ENCODE measurements around the gene GRPEL1. TPM values are rescaled to one million over a fixed set of nuclear protein-coding genes. Genes with fewer than 3 reads are reported as not detected.

The GRPEL1 gene
- total and polyA plus RNA-seq, 2 experiments from 2014 or later = 28.3 to 56.5 TPM

- Histone ChIP-seq H3K79me2 (no peaks in the 10 kb centered on the region), H3K9me3 (ENCODE audit: low read depth) (no peaks in the 10 kb centered on the region), H3K36me3 (replicated peaks; ENCODE audit: insufficient read depth, low read depth) (no peaks in the 10 kb centered on the region), H4K20me1 (ENCODE audit: insufficient read depth, poor library complexity, severe bottlenecking) (no peaks in the 10 kb centered on the region), H3K4me2 (peak overlapping the region; percentile 91), H2AFZ (peak overlapping the region; percentile 67), H3K9me2 (replicated peaks; ENCODE audit: insufficient read depth) (no peaks in the 10 kb centered on the region), H3K27ac (no peak overlapping the region), H3K4me1 (ENCODE audit: insufficient read depth) (peaks cover 21% of the 10 kb centered on the region), H3K4me3 (no peak overlapping the region), H3K27me3 (no peaks in the 10 kb centered on the region)
- peak; percentile 80 for DNase-seq (ENCODE audit: low spot score)
- TF ChIP-seq EZH2phosphoT487 (IDR thresholded peaks at IDR 0.05; ENCODE audit: low read depth, severe bottlenecking, unreplicated experiment) = no peak
- TF ChIP-seq, protein P1, sequence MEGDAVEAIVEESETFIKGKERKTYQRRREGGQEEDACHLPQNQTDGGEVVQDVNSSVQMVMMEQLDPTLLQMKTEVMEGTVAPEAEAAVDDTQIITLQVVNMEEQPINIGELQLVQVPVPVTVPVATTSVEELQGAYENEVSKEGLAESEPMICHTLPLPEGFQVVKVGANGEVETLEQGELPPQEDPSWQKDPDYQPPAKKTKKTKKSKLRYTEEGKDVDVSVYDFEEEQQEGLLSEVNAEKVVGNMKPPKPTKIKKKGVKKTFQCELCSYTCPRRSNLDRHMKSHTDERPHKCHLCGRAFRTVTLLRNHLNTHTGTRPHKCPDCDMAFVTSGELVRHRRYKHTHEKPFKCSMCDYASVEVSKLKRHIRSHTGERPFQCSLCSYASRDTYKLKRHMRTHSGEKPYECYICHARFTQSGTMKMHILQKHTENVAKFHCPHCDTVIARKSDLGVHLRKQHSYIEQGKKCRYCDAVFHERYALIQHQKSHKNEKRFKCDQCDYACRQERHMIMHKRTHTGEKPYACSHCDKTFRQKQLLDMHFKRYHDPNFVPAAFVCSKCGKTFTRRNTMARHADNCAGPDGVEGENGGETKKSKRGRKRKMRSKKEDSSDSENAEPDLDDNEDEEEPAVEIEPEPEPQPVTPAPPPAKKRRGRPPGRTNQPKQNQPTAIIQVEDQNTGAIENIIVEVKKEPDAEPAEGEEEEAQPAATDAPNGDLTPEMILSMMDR (IDR thresholded peaks at IDR 0.05; ENCODE audit: poor library complexity) = peak; percentile 67
- 22% methylated on average over 21 of the region's 24 CpGs for WGBS (ENCODE audit: low lambda C conversion rate, missing lambda C conversion rate)
These were observed 34.0 kb upstream of the GRPEL1 start for GRCh38 chr4:7101692-7102515.

- no peak overlapping the region for H3K27ac ChIP-seq
- 88% methylated on average over 7 of the region's 7 CpGs for WGBS (ENCODE audit: low lambda C conversion rate, missing lambda C conversion rate)
- no peak for DNase-seq (ENCODE audit: low spot score)
- H3K9me2 ChIP-seq (replicated peaks; ENCODE audit: insufficient read depth) = no peaks in the 10 kb centered on the region
- H2AFZ ChIP-seq = no peak overlapping the region
- no peaks in the 10 kb centered on the region for H3K4me1 ChIP-seq (ENCODE audit: insufficient read depth)
- no peak for TF ChIP-seq EZH2 (IDR thresholded peaks at IDR 0.05; ENCODE audit: borderline replicate concordance)
- H3K79me2 ChIP-seq = no peaks in the 10 kb centered on the region
- H3K27me3 ChIP-seq = no peaks in the 10 kb centered on the region
- no peak overlapping the region for H3K4me2 ChIP-seq
- no peak overlapping the region for H3K4me3 ChIP-seq
- H3K9me3 ChIP-seq (ENCODE audit: low read depth) = no peaks in the 10 kb centered on the region
- H4K20me1 ChIP-seq (ENCODE audit: insufficient read depth, poor library complexity, severe bottlenecking) = no peaks in the 10 kb centered on the region
- H3K36me3 ChIP-seq (replicated peaks; ENCODE audit: insufficient read depth, low read depth) = no peaks in the 10 kb centered on the region
These were observed 28.4 kb upstream of the GRPEL1 start for GRCh38 chr4:7096236-7096635.

- no peaks in the 10 kb centered on the region for H3K36me3 ChIP-seq (replicated peaks; ENCODE audit: insufficient read depth, low read depth)
- no peak overlapping the region for H2AFZ ChIP-seq
- no peaks in the 10 kb centered on the region for H3K4me1 ChIP-seq (ENCODE audit: insufficient read depth)
- H3K27ac ChIP-seq = no peak overlapping the region
- no peak for DNase-seq (ENCODE audit: low spot score)
- H4K20me1 ChIP-seq (ENCODE audit: insufficient read depth, poor library complexity, severe bottlenecking) = no peaks in the 10 kb centered on the region
- WGBS (ENCODE audit: low lambda C conversion rate, missing lambda C conversion rate) = 89% methylated on average over 16 of the region's 16 CpGs
- no peak overlapping the region for H3K4me3 ChIP-seq
- no peaks in the 10 kb centered on the region for H3K79me2 ChIP-seq
- H3K4me2 ChIP-seq = no peak overlapping the region
- H3K27me3 ChIP-seq = no peaks in the 10 kb centered on the region
- TF ChIP-seq, protein P1 (IDR thresholded peaks at IDR 0.05; ENCODE audit: poor library complexity) = no peak
- TF ChIP-seq EZH2 (IDR thresholded peaks at IDR 0.05; ENCODE audit: borderline replicate concordance) = no peak
- no peak for TF ChIP-seq EZH2phosphoT487 (IDR thresholded peaks at IDR 0.05; ENCODE audit: low read depth, severe bottlenecking, unreplicated experiment)
- H3K9me2 ChIP-seq (replicated peaks; ENCODE audit: insufficient read depth) = no peaks in the 10 kb centered on the region
- H3K9me3 ChIP-seq (ENCODE audit: low read depth) = no peaks in the 10 kb centered on the region
These were observed 27.8 kb upstream of the GRPEL1 start for GRCh38 chr4:7095611-7096155.

- Histone ChIP-seq H3K9me2 (replicated peaks; ENCODE audit: insufficient read depth) (no peaks in the 10 kb centered on the region), H3K4me1 (ENCODE audit: insufficient read depth) (no peaks in the 10 kb centered on the region), H4K20me1 (ENCODE audit: insufficient read depth, poor library complexity, severe bottlenecking) (no peaks in the 10 kb centered on the region), H3K27ac (no peak overlapping the region), H2AFZ (no peak overlapping the region), H3K4me3 (no peak overlapping the region), H3K4me2 (no peak overlapping the region), H3K27me3 (no peaks in the 10 kb centered on the region), H3K9me3 (ENCODE audit: low read depth) (no peaks in the 10 kb centered on the region), H3K79me2 (no peaks in the 10 kb centered on the region), H3K36me3 (replicated peaks; ENCODE audit: insufficient read depth, low read depth) (no peaks in the 10 kb centered on the region)
- WGBS (ENCODE audit: low lambda C conversion rate, missing lambda C conversion rate) = 91% methylated on average over 10 of the region's 10 CpGs
- TF ChIP-seq EZH2 (IDR thresholded peaks at IDR 0.05; ENCODE audit: borderline replicate concordance) (no peak), EZH2phosphoT487 (IDR thresholded peaks at IDR 0.05; ENCODE audit: low read depth, severe bottlenecking, unreplicated experiment) (no peak)
- TF ChIP-seq, protein P1 (IDR thresholded peaks at IDR 0.05; ENCODE audit: poor library complexity) = no peak
- DNase-seq (ENCODE audit: low spot score) = no peak
These were observed 27.1 kb upstream of the GRPEL1 start for GRCh38 chr4:7094916-7095315.

Data from hepatocyte (in vitro differentiated cells).